Measurements from ENCODE around the gene OTOGL. TPM values are rescaled to one million over a fixed set of nuclear protein-coding genes. Genes with fewer than 3 reads are reported as not detected.

OTOGL gene
- total RNA-seq, 1 experiment from 2014 or later, result not detected

DNA sequence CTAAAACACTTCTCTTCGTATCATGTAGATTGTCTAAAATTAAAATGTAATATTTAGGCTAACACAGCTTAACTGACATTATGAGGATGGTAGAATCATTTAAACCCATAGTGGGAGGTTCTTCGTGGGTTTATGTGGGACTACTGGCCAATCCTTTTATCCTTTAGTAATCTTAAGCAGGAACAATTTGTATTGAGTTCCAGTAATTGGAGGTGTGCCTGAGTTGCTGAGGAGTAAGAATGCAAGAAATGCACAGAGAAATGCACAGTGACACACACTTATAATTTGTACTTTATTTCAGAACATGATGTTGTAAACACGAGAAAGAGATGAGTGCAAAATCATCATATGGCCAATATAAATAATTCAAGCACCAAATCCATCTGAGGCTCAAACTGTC lies 22.3 kb downstream of the OTOGL start:
- DNase-seq (ENCODE audit: unreplicated experiment), result no peak
- no peak overlapping the region for H3K27ac Mint-ChIP-seq (ENCODE audit: low read depth, unreplicated experiment)
- H3K9me3 Mint-ChIP-seq (ENCODE audit: unreplicated experiment), result no peaks in the 10 kb centered on the region
- no TSS peak for BruUV-seq (replicated peaks)
- intact Hi-C loops (cut with micrococcal nuclease), result no loop called here
- no peak for TF ChIP-seq CTCF (IDR thresholded peaks at IDR 0.05; ENCODE audit: unreplicated experiment)
- no peak overlapping the region for H3K4me3 Mint-ChIP-seq (ENCODE audit: unreplicated experiment)
- POLR2A ChIA-PET, result interaction anchor here (0.8 kb wide), 1 partner anchor 418 kb away, joined by 3 read pairs; no protein-coding TSS in a partner anchor
- no peaks in the 10 kb centered on the region for H3K4me1 Mint-ChIP-seq (ENCODE audit: insufficient read depth, unreplicated experiment)
- H3K36me3 Mint-ChIP-seq (ENCODE audit: insufficient read depth, unreplicated experiment), result no peaks in the 10 kb centered on the region
- no peaks in the 10 kb centered on the region for H3K27me3 Mint-ChIP-seq (ENCODE audit: insufficient read depth, unreplicated experiment)
- CTCF ChIA-PET, result interaction anchor here (0.7 to 1.5 kb wide), 2 partner anchors 48 to 66 kb away, joined by 3 read pairs; no protein-coding TSS in a partner anchor

GRCh38 chr12:80129895-80130530 lies 30.7 kb downstream of the OTOGL start:
- no peaks in the 10 kb centered on the region for H3K36me3 Mint-ChIP-seq (ENCODE audit: insufficient read depth, unreplicated experiment)
- H3K4me1 Mint-ChIP-seq (ENCODE audit: insufficient read depth, unreplicated experiment), result no peaks in the 10 kb centered on the region
- CTCF ChIA-PET, result no interaction called here
- no TSS peak for BruUV-seq (replicated peaks)
- no peak for DNase-seq (ENCODE audit: unreplicated experiment)
- TF ChIP-seq CTCF (IDR thresholded peaks at IDR 0.05; ENCODE audit: unreplicated experiment), result no peak
- H3K27ac Mint-ChIP-seq (ENCODE audit: low read depth, unreplicated experiment), result no peak overlapping the region
- POLR2A ChIA-PET, result no interaction called here
- no peaks in the 10 kb centered on the region for H3K27me3 Mint-ChIP-seq (ENCODE audit: insufficient read depth, unreplicated experiment)
- H3K9me3 Mint-ChIP-seq (ENCODE audit: unreplicated experiment), result no peaks in the 10 kb centered on the region
- intact Hi-C loops (cut with micrococcal nuclease), result no loop called here
- H3K4me3 Mint-ChIP-seq (ENCODE audit: unreplicated experiment), result no peak overlapping the region

GRCh38 chr12:80135624-80136023 lies 36.3 kb downstream of the OTOGL start:
- ChIA-PET CTCF (no interaction called here), POLR2A (no interaction called here)
- no TSS peak for BruUV-seq (replicated peaks)
- no peak for TF ChIP-seq CTCF (IDR thresholded peaks at IDR 0.05; ENCODE audit: unreplicated experiment)
- H3K27ac Mint-ChIP-seq (ENCODE audit: low read depth, unreplicated experiment), result no peak overlapping the region
- H3K36me3 Mint-ChIP-seq (ENCODE audit: insufficient read depth, unreplicated experiment), result no peaks in the 10 kb centered on the region
- intact Hi-C loops (cut with micrococcal nuclease), result no loop called here
- H3K27me3 Mint-ChIP-seq (ENCODE audit: insufficient read depth, unreplicated experiment), result no peaks in the 10 kb centered on the region
- H3K4me3 Mint-ChIP-seq (ENCODE audit: unreplicated experiment), result no peak overlapping the region
- no peaks in the 10 kb centered on the region for H3K4me1 Mint-ChIP-seq (ENCODE audit: insufficient read depth, unreplicated experiment)
- DNase-seq (ENCODE audit: unreplicated experiment), result no peak
- H3K9me3 Mint-ChIP-seq (ENCODE audit: unreplicated experiment), result no peaks in the 10 kb centered on the region

- H3K27ac Mint-ChIP-seq (ENCODE audit: low read depth, unreplicated experiment), result no peak overlapping the region
- H3K36me3 Mint-ChIP-seq (ENCODE audit: insufficient read depth, unreplicated experiment), result no peaks in the 10 kb centered on the region
- H3K27me3 Mint-ChIP-seq (ENCODE audit: insufficient read depth, unreplicated experiment), result no peaks in the 10 kb centered on the region
- DNase-seq (ENCODE audit: unreplicated experiment), result no peak
- ChIA-PET CTCF (no interaction called here), POLR2A (interaction anchor here (0.7 kb wide), 1 partner anchor 886 kb away, joined by 4 read pairs; no protein-coding TSS in a partner anchor)
- no peaks in the 10 kb centered on the region for H3K9me3 Mint-ChIP-seq (ENCODE audit: unreplicated experiment)
- no peaks in the 10 kb centered on the region for H3K4me1 Mint-ChIP-seq (ENCODE audit: insufficient read depth, unreplicated experiment)
- intact Hi-C loops (cut with micrococcal nuclease), result no loop called here
- no TSS peak for BruUV-seq (replicated peaks)
- H3K4me3 Mint-ChIP-seq (ENCODE audit: unreplicated experiment), result no peak overlapping the region
- no peak for TF ChIP-seq CTCF (IDR thresholded peaks at IDR 0.05; ENCODE audit: unreplicated experiment)
These were observed 40.7 kb downstream of the OTOGL start for GRCh38 chr12:80140005-80140404.
